Testis (tissue), 3 donors: ENCODE results near the gene VPS35L. TPM values are rescaled to one million over a fixed set of nuclear protein-coding genes. Genes with fewer than 3 reads are reported as not detected.

ENCODE experiments used
- DNase-seq: peaks from one replicate; pipeline ENCODE4 v3.0.0-alpha.2; 2019
- H3K27ac ChIP-seq, 2 donors: fragments of 200-600 bp; sonication (generic); one replicate each; pipeline ENCODE4 v1.5.1; 2019
- H3K27me3 ChIP-seq: fragments of 200-600 bp; sonication (generic); one replicate; pipeline ENCODE4 v1.5.1; 2019
- H3K36me3 ChIP-seq: fragments of 200-600 bp; sonication (generic); one replicate; pipeline ENCODE4 v1.5.1; 2017; ENCODE audit warnings: low read depth; ENCODE audit errors: missing control alignments
- H3K4me1 ChIP-seq: fragments of 200-600 bp; sonication (generic); one replicate; pipeline ENCODE4 v1.5.1; 2019
- H3K4me3 ChIP-seq, 2 donors: fragments of 200-600 bp; sonication (generic); one replicate each; pipeline ENCODE4 v1.5.1; 2017 to 2019
- H3K9me3 ChIP-seq: fragments of 200-600 bp; sonication (generic); one replicate; pipeline ENCODE4 v1.5.1; 2017
- POLR2A ChIP-seq: fragments of 450-650 bp; IDR thresholded peaks from one replicate; pipeline ENCODE4 v1.6.1; 2017; ENCODE audit warnings: antibody characterized with exemption, mild to moderate bottlenecking, moderate library complexity
- WGBS, 2 donors: methylation state at CpG; one replicate each; pipeline ENCODE4 v1.1.5; 2018; 5-methylcytosine and 5-hydroxymethylcytosine counted together
- intact Hi-C: fragments of 100-400 bp; cut with DNase I; formaldehyde crosslinking; loops from one replicate; pipeline ENCODE4 v1.15.1; 2023; ENCODE audit warnings: low total_unique reads
- polyA plus RNA-seq: library from polyadenylated mRNA; stranded (reverse); fragments of 350-450 nt; fragmentation: Illumina TruSeq; extraction: RNeasy Lipid Tissue Mini Kit (QIAGEN cat#74804); gene quantifications from one replicate; pipeline ENCODE4 v1.2.3, GENCODE V29; 2014; ENCODE audit warnings: low read depth, low replicate concordance; ENCODE audit not compliant: insufficient read depth
- total RNA-seq, 2 donors: library from RNA; depleted of rRNA; stranded (reverse); fragments of >200 nt; gene quantifications; one replicate each; pipeline ENCODE4 v1.2.3, GENCODE V29; 2016
- TF ChIP-seq, protein P1 (sequence below), 3 experiments: fragments of 450-650 bp in 2 of 3; fragments of 200-600 bp in 1 of 3; sonication (generic) in 1 of 3; IDR thresholded peaks; one replicate each; pipeline ENCODE4 v1.5.1; 2016 to 2019; ENCODE audit warnings: antibody characterized with exemption in 3 of 3, mild to moderate bottlenecking in 2 of 3, moderate library complexity in 1 of 3

The VPS35L gene
- total and polyA plus RNA-seq, 3 donors from 2014 or later = 76.1 to 88.9 (median 80.5) TPM

DNA sequence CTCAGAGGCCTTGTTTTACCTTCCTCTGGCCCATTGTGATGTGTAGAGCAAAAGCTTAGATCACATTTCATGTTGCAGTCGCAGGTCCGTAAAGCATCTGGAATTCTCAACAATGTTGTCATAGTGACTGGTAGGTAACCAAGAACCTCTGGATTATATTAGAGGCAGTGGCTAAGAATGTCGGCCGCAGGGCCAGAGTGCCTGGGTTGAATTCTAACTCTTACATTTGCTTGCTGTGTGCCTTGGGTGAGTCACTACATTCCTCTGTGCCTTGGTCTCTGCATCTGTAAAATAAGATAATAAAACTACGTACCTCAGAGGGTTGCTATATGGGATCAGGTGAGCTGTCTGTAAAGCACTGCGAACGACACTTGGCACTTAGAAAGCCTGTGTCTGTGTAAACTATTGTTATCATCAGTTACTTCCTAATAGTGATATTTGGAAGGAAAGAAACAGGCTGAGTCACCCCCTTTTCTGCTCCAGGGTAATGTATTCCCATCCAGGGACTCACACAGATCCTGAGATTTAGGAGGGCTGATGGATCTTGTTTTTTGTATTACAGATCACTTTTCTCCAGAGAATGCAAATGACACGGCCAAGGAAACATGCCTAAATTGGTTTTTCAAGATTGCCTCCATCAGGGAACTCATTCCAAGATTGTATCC is 52.2 kb downstream of the VPS35L start:
- Histone ChIP-seq H3K36me3 (no peaks in the 10 kb centered on the region), H3K27me3 (no peaks in the 10 kb centered on the region), H3K9me3 (no peaks in the 10 kb centered on the region), H3K4me3 (no peak overlapping the region), H3K4me1 (peaks cover 13% of the 10 kb centered on the region), H3K27ac (no peak overlapping the region)
- intact Hi-C loops = no loop called here
- WGBS, 2 donors = 84 to 91% methylated on average over 8 of the region's 8 CpGs
- DNase-seq = no peak
- TF ChIP-seq, protein P1, sequence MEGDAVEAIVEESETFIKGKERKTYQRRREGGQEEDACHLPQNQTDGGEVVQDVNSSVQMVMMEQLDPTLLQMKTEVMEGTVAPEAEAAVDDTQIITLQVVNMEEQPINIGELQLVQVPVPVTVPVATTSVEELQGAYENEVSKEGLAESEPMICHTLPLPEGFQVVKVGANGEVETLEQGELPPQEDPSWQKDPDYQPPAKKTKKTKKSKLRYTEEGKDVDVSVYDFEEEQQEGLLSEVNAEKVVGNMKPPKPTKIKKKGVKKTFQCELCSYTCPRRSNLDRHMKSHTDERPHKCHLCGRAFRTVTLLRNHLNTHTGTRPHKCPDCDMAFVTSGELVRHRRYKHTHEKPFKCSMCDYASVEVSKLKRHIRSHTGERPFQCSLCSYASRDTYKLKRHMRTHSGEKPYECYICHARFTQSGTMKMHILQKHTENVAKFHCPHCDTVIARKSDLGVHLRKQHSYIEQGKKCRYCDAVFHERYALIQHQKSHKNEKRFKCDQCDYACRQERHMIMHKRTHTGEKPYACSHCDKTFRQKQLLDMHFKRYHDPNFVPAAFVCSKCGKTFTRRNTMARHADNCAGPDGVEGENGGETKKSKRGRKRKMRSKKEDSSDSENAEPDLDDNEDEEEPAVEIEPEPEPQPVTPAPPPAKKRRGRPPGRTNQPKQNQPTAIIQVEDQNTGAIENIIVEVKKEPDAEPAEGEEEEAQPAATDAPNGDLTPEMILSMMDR (IDR thresholded peaks at IDR 0.05) = no peak
- TF ChIP-seq POLR2A = no peak

DNA sequence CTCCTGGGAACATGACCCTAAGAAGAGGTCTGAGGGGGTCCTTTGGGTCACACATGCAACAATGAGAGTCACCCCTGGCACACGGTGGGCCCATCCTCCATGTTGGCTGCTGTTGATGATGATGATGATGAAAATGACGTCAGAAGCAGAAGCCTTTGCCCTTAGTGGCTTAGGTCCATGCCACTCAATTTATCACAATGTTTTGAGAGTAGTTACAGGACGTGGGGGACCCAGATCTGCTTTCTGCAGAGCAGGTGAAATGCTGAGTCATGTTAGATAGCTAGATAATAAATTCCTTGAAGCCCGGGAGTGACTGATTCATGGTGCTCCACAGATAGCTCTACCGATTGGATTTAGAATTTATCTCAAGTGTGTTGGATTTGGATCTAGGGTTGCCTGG is 53.9 kb downstream of the VPS35L start:
- Histone ChIP-seq H3K36me3 (no peaks in the 10 kb centered on the region), H3K9me3 (no peaks in the 10 kb centered on the region), H3K4me1 (peaks cover 13% of the 10 kb centered on the region), H3K27me3 (no peaks in the 10 kb centered on the region), H3K4me3 (no peak overlapping the region), H3K27ac (peak overlapping the region in 1 of 2 donors; percentile 57)
- no peak for TF ChIP-seq POLR2A
- TF ChIP-seq, protein P1 (IDR thresholded peaks at IDR 0.05) = no peak
- WGBS, 2 donors = 67 to 70% methylated on average over 5 of the region's 5 CpGs
- peak; percentile 26 for DNase-seq
- intact Hi-C loops = no loop called here

DNA sequence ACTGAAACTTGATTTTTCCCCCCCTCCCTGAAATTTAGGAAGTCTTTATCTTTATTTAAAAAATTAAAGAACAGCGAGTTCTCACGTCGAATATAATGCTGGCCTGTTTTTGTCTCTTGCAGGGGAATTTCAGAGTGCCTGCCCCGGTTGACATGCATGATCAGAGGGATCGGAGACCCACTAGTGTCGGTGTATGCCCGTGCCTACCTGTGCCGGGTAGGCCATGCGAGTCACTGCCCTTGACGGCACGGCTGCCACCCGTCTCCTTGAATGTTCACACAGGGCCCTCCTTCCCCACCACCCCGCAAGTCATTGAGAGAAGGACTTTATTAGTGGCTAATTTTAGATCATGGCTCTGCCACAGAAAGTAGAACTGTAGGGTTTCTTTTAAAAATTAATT is 54.7 kb downstream of the VPS35L start:
- DNase-seq = peak; percentile 60
- Histone ChIP-seq H3K4me3 (no peak overlapping the region), H3K36me3 (no peaks in the 10 kb centered on the region), H3K27ac (peak overlapping the region; percentile 29 to 45), H3K4me1 (peaks cover 13% of the 10 kb centered on the region), H3K9me3 (no peaks in the 10 kb centered on the region), H3K27me3 (no peaks in the 10 kb centered on the region)
- intact Hi-C loops = no loop called here
- TF ChIP-seq, protein P1 (IDR thresholded peaks at IDR 0.05) = no peak
- no peak for TF ChIP-seq POLR2A
- 60 to 69% methylated on average over 13 of the region's 13 CpGs for WGBS, 2 donors

DNA sequence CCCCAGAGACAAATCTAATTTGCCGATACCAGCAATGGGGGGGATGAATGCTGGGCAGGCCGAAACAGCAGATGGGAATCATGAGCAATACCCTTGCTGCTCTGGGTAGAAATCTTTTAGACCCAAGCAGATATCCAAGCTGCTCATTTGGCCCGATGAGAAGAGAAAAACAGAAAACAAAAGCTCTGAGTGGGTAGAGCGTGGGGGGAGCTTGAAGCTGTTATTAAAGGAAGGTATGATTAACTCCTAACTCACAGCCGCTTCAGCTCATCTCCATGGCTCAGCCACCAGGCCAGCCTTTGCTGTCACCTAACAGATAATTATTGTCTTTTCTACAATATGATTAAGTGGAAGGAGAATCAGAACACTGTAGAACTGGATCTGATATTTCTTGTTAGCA is 58.3 kb downstream of the VPS35L start:
- no peak for DNase-seq
- no peaks in the 10 kb centered on the region for H3K9me3 ChIP-seq
- H3K36me3 ChIP-seq = no peaks in the 10 kb centered on the region
- no peaks in the 10 kb centered on the region for H3K27me3 ChIP-seq
- peaks cover 15% of the 10 kb centered on the region for H3K4me1 ChIP-seq
- TF ChIP-seq, protein P1 (IDR thresholded peaks at IDR 0.05) = no peak
- TF ChIP-seq POLR2A = no peak
- H3K27ac ChIP-seq = no peak overlapping the region
- intact Hi-C loops = no loop called here
- 63 to 78% methylated on average over 5 of the region's 5 CpGs for WGBS, 2 donors
- no peak overlapping the region for H3K4me3 ChIP-seq

DNA sequence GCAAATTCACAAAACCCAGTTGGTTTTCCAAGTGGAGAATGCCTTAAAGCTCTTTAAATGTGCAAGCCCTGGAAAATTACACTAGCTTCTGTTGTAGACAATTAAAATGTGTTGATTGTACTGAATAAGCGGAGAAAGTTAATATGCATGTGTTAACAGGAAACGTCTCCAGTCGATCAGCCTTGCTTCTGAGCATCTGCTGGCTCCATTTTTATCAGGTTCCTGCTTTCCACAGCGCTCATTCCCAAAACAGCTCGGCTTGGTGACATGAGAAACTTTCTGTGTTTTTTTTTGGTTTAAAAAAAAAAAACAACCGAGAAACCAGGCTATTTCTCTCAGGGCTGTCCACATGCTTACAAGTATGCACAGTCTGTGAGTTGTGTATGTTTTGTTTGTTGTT is 60.7 kb downstream of the VPS35L start:
- intact Hi-C loops = no loop called here
- TF ChIP-seq, protein P1 (IDR thresholded peaks at IDR 0.05) = no peak
- no peak for TF ChIP-seq POLR2A
- peaks cover 9% of the 10 kb centered on the region for H3K4me1 ChIP-seq
- no peaks in the 10 kb centered on the region for H3K9me3 ChIP-seq
- no peak overlapping the region for H3K4me3 ChIP-seq
- no peaks in the 10 kb centered on the region for H3K36me3 ChIP-seq
- no peaks in the 10 kb centered on the region for H3K27me3 ChIP-seq
- no peak overlapping the region for H3K27ac ChIP-seq
- DNase-seq = no peak
- whole genome bisulfite sequencing, 2 donors = 67 to 81% methylated on average over 6 of the region's 6 CpGs
